H1 (cell line): ENCODE data around the gene CCDC197. TPM values are rescaled to one million over a fixed set of nuclear protein-coding genes. Genes with fewer than 3 reads are reported as not detected.

Experiments
- BACH1 ChIP-seq: IDR thresholded peaks from 2 replicates; pipeline ENCODE4 v1.6.1; 2012; ENCODE audit warnings: low read length, improper control_type of control experiment
- FOSL1 ChIP-seq: IDR thresholded peaks from 2 replicates; pipeline ENCODE4 v1.6.1; 2011; ENCODE audit warnings: mild to moderate bottlenecking, low read depth, low read length, moderate library complexity; ENCODE audit not compliant: insufficient read depth
- NANOG ChIP-seq: IDR thresholded peaks from 2 replicates; pipeline ENCODE4 v1.6.1; 2011; ENCODE audit warnings: low read length, low read depth, mild to moderate bottlenecking, inconsistent platforms; ENCODE audit not compliant: insufficient read depth, poor library complexity, severe bottlenecking
- RNF2 ChIP-seq: fragments of 200-900, 300-1000 bp; sonication (generic); IDR thresholded peaks from 2 replicates; pipeline ENCODE4 v1.7.1; 2016; ENCODE audit warnings: borderline replicate concordance, low read depth, mild to moderate bottlenecking, antibody characterized with exemption, low read length; ENCODE audit not compliant: poor library complexity, severe bottlenecking; ENCODE audit errors: missing control alignments
- polyA plus RNA-seq, 7 experiments: library from polyadenylated mRNA; depleted of rRNA in 3 of 7; stranded (reverse) in 5 of 7; unstranded in 2 of 7; fragments of >200 nt in 5 of 7; fragments of 200-250 nt in 2 of 7; gene quantifications; 1 replicate in 5 of 7; 2 replicates in 1 of 7; 4 replicates in 1 of 7; pipeline versions ENCODE4 v1.2.1 to v1.2.3, GENCODE V29; 2011 to 2013; ENCODE audit warnings: missing spikeins in 2 of 7, mixed read lengths in 2 of 7
- total RNA-seq: library from RNA; stranded (reverse); fragmentation: NEBNext Ultra II Directional; extraction: Animal tissue kit (Norgen Biotek cat#: 25700); gene quantifications from 2 replicates; pipeline ENCODE4 v1.2.1, GENCODE V29; 2021

The CCDC197 gene
- total and polyA plus RNA-seq, 2 of the 8 experiments (the other 6 are each of a cell fraction or from before 2014, with no cell fraction given) = not detected

DNA sequence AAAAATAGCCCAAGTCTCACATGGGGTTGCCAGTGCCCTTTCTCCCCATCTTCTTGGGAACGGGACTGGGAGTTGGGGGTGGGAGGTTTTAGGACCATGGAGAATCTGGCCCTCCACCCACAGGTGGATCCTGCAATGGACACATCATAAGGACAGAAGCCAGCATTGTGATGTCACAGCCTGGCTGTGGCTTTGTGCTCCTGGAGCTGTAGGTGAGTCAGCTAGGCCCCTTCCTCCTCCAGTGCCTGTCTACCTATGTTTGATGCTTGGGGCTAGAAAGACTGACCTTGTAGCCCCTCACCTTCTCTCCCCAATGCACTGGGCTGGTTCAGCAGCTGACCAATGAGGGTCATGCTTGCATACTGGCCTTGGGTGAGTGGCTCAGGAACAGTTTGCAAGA, at the start of gene CCDC197 (continued):
- no peak for TF ChIP-seq RNF2
- no peak for TF ChIP-seq FOSL1
- no peak for TF ChIP-seq NANOG
- TF ChIP-seq BACH1 = no peak
